GM23338 (cell line): ENCODE measurements around the gene C10orf105.

Source experiments
- CTCF ChIP-seq, 2 experiments: fragments of 200-600 bp in 1 of 2; sonication (generic) in 1 of 2; conservative IDR thresholded peaks; 2 replicates each; pipeline versions ENCODE4 v1.5.1 to v1.6.1; 2016 to 2017; ENCODE audit warnings: antibody characterized with exemption in 2 of 2, low read depth in 2 of 2, mild to moderate bottlenecking in 2 of 2, moderate library complexity in 1 of 2
- ETS1 ChIP-seq: IDR thresholded peaks from 2 replicates; pipeline ENCODE4 v1.6.1; 2016; ENCODE audit warnings: antibody characterized with exemption
- EZH2 ChIP-seq: fragments of 200-600 bp; sonication (generic); IDR thresholded peaks from one replicate; pipeline ENCODE4 v1.8.0; 2017; ENCODE audit warnings: antibody characterized with exemption, mild to moderate bottlenecking, low read depth; ENCODE audit not compliant: unreplicated experiment
- EZH2phosphoT487 ChIP-seq: fragments of 200-600 bp; sonication (generic); IDR thresholded peaks from one replicate; pipeline ENCODE4 v1.8.1; 2018; ENCODE audit warnings: antibody characterized with exemption; ENCODE audit not compliant: unreplicated experiment
- JUNB ChIP-seq: IDR thresholded peaks from one replicate; pipeline ENCODE4 v1.6.1; 2016; ENCODE audit warnings: antibody characterized with exemption; ENCODE audit not compliant: unreplicated experiment
- POLR2AphosphoS5 ChIP-seq: IDR thresholded peaks from 2 replicates; pipeline ENCODE4 v1.6.1; 2016; ENCODE audit warnings: antibody characterized with exemption, low read depth
- REST ChIP-seq: IDR thresholded peaks from one replicate; pipeline ENCODE4 v1.6.1; 2018; ENCODE audit warnings: antibody characterized with exemption; ENCODE audit not compliant: unreplicated experiment

GRCh38 chr10:71677261-71677660 is 42.3 kb downstream of the C10orf105 start:
- TF ChIP-seq CTCF (conservative IDR thresholded peaks at IDR 0.05; ENCODE audit: low read depth in 2 of 2) (no peak), REST (no peak), EZH2phosphoT487 (no peak), POLR2AphosphoS5 (no peak), ETS1 (no peak), EZH2 (no peak), JUNB (no peak)
